Measurements from ENCODE around the gene ARHGEF9. TPM values are rescaled to one million over a fixed set of nuclear protein-coding genes. Genes with fewer than 3 reads are reported as not detected.

ARHGEF9 gene
- total and polyA plus RNA-seq, 8 donors = 23.9 to 43.0 (median 35.6) TPM

GRCh38 chrX:63743596-63743995, 41.4 kb downstream of the ARHGEF9 start:
- H3K36me3 ChIP-seq = no peaks in the 10 kb centered on the region
- no peaks in the 10 kb centered on the region for H3K27me3 ChIP-seq
- no peaks in the 10 kb centered on the region for H3K9me3 ChIP-seq
- DNase-seq (no peak), ATAC-seq (no peak)
- H3K4me3 ChIP-seq = no peak overlapping the region
- H3K27ac ChIP-seq = no peak overlapping the region
- no peaks in the 10 kb centered on the region for H3K4me1 ChIP-seq
- intact Hi-C loops (cut with DNase I) = no loop called here
- TF ChIP-seq CTCF (IDR thresholded peaks at IDR 0.05) = no peak

- Histone ChIP-seq H3K4me3 (no peak overlapping the region), H3K9me3 (no peaks in the 10 kb centered on the region), H3K27me3 (peaks cover 0 to 7% of the 10 kb centered on the region in 2 donors), H3K27ac (no peak overlapping the region), H3K4me1 (no peaks in the 10 kb centered on the region), H3K36me3 (no peaks in the 10 kb centered on the region)
- no peak for TF ChIP-seq CTCF (IDR thresholded peaks at IDR 0.05)
- intact Hi-C loops (cut with DNase I) = no loop called here
- DNase-seq (no peak), ATAC-seq (no peak)
Measured at GRCh38 chrX:63740382-63740781, 44.6 kb downstream of the ARHGEF9 start.

- no peaks in the 10 kb centered on the region for H3K4me1 ChIP-seq
- TF ChIP-seq CTCF (IDR thresholded peaks at IDR 0.05) = no peak
- H3K4me3 ChIP-seq = no peak overlapping the region
- DNase-seq = no peak
- H3K9me3 ChIP-seq = no peaks in the 10 kb centered on the region
- peaks cover 0 to 7% of the 10 kb centered on the region in 2 donors for H3K27me3 ChIP-seq
- intact Hi-C loops (cut with DNase I) = no loop called here
- H3K27ac ChIP-seq = no peak overlapping the region
- no peaks in the 10 kb centered on the region for H3K36me3 ChIP-seq
- no peak for ATAC-seq
Measured at GRCh38 chrX:63739885-63740284, 45.1 kb downstream of the ARHGEF9 start.

- no peak for DNase-seq
- Histone ChIP-seq H3K36me3 (no peaks in the 10 kb centered on the region), H3K27ac (no peak overlapping the region), H3K9me3 (no peaks in the 10 kb centered on the region), H3K4me1 (no peaks in the 10 kb centered on the region), H3K4me3 (no peak overlapping the region), H3K27me3 (peaks cover 0 to 7% of the 10 kb centered on the region in 2 donors)
- intact Hi-C loops (cut with DNase I) = no loop called here
- no peak for TF ChIP-seq CTCF (IDR thresholded peaks at IDR 0.05)
- no peak for ATAC-seq
Measured at GRCh38 chrX:63738696-63739095, 46.3 kb downstream of the ARHGEF9 start.

GRCh38 chrX:63737131-63737921, 47.7 kb downstream of the ARHGEF9 start:
- Histone ChIP-seq H3K27ac (no peak overlapping the region), H3K36me3 (no peaks in the 10 kb centered on the region), H3K9me3 (no peaks in the 10 kb centered on the region), H3K4me1 (no peaks in the 10 kb centered on the region), H3K4me3 (no peak overlapping the region), H3K27me3 (peaks cover 0 to 7% of the 10 kb centered on the region in 2 donors)
- DNase-seq (no peak), ATAC-seq (no peak)
- no peak for TF ChIP-seq CTCF (IDR thresholded peaks at IDR 0.05)
- intact Hi-C loops (cut with DNase I) = no loop called here

Data from left lung (tissue), 10 donors.